ENCODE results near the gene CACNA1A. TPM values are rescaled to one million over a fixed set of nuclear protein-coding genes. Genes with fewer than 3 reads are reported as not detected.

Gene CACNA1A
- total RNA-seq, 3 donors from 2014 or later: 2.3 to 10.1 (median 5.7) TPM

DNA sequence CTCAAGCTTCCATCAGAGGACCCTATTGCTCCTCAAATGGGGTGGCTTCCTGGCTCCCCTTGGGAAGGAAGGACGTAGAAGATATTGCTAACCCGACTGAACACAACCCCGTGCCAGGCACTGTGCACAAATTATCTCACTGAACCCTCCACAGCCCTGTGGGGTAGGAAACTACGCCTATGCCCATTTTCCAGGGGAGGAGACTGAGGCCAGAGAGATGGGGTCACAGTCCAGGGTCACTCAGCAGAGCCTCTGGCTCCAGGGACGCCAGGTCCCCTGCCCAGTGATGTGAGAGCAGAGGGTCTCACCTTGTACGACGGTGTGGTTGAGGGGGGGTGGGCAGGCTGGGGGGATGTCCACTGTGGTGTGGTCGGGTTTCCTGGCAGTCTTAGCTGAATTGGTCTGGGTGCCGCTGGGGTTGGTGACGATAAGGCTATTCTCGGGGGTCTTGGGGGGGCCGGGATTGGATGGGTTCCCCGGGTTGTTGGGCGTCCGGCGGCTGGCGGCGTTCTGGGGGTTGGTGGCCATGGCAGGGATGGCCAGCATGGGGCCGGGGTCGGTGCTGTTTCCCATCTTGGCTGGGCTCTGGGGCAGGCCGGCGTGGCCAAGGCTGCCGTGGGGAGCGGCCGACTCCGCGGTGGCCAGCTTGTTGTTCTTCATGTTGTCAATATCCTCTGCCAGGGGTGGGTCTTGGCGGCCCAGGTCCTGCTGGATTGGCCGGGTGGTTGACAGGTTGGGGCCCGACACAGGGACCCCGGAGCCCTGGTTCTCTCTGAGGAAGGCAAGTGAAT is 219.9 kb downstream of the CACNA1A start:
- Histone ChIP-seq H3K36me3 (ENCODE audit: low read depth) (no peaks in the 10 kb centered on the region), H3K4me1 (ENCODE audit: low read depth) (no peaks in the 10 kb centered on the region), H3K4me3 (no peak overlapping the region), H3K9me3 (no peaks in the 10 kb centered on the region)
- TF ChIP-seq, protein P1, sequence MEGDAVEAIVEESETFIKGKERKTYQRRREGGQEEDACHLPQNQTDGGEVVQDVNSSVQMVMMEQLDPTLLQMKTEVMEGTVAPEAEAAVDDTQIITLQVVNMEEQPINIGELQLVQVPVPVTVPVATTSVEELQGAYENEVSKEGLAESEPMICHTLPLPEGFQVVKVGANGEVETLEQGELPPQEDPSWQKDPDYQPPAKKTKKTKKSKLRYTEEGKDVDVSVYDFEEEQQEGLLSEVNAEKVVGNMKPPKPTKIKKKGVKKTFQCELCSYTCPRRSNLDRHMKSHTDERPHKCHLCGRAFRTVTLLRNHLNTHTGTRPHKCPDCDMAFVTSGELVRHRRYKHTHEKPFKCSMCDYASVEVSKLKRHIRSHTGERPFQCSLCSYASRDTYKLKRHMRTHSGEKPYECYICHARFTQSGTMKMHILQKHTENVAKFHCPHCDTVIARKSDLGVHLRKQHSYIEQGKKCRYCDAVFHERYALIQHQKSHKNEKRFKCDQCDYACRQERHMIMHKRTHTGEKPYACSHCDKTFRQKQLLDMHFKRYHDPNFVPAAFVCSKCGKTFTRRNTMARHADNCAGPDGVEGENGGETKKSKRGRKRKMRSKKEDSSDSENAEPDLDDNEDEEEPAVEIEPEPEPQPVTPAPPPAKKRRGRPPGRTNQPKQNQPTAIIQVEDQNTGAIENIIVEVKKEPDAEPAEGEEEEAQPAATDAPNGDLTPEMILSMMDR (IDR thresholded peaks at IDR 0.05): no peak
- no peak for DNase-seq
- ATAC-seq: no peak
- intact Hi-C loops (cut with DNase I, micrococcal nuclease): loop anchor here in 1 of 2 donors (10.0 kb wide), 1 partner anchor 148 kb away; no protein-coding TSS in a partner anchor

DNA sequence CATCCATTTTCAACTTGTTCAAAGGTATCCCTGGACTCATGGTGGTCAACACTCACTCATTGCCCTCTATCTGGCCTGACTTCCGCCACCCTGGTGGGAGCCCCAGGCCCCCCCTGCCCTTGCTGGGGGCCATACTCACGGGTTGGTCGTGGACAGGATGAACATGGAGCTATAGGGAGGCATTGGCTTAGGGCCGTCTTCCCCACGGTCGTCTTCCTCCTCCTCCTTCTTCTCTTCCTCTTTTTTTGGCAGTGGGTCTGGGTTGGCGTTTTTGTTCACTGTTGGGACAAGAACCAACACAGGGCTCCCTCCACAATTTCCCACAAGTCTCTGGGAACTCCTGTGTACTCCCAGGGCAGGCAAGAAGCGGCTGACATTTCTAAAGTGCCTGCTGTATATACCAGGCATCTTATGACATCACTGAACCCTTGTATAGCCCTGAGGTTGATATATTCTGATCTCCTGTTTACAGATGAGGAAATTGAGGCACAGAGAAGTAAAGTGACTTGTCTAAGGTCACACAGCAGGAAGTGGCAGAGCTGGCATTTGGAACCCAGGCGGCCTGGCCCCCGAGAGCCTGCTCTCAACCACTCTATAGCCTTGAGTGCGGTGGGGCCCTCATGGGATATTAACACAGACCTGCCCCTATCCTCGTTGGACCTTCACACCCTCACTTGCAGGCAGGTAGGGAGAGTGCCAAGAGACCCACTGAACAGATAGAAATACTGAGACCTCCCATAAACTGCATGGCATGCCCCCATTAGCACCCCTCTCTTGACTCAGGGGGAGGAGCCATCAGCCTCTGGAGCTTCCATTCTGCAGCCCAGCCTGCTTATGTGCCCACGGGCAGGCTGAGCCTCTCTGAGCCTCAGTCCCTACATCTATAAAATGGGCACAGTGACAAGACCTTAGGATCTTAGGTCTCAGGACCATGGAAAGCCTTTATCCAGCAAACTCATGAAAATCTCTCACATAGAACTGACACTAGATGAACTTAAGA is 221.1 kb downstream of the CACNA1A start:
- H3K4me3 ChIP-seq: no peak overlapping the region
- no peak for ATAC-seq
- H3K4me1 ChIP-seq (ENCODE audit: low read depth): no peaks in the 10 kb centered on the region
- TF ChIP-seq, protein P1 (IDR thresholded peaks at IDR 0.05): no peak
- no peaks in the 10 kb centered on the region for H3K9me3 ChIP-seq
- intact Hi-C loops (cut with DNase I, micrococcal nuclease): loop anchor here in 1 of 2 donors (10.0 kb wide), 1 partner anchor 150 kb away; no protein-coding TSS in a partner anchor
- H3K36me3 ChIP-seq (ENCODE audit: low read depth): no peaks in the 10 kb centered on the region
- DNase-seq: no peak

DNA sequence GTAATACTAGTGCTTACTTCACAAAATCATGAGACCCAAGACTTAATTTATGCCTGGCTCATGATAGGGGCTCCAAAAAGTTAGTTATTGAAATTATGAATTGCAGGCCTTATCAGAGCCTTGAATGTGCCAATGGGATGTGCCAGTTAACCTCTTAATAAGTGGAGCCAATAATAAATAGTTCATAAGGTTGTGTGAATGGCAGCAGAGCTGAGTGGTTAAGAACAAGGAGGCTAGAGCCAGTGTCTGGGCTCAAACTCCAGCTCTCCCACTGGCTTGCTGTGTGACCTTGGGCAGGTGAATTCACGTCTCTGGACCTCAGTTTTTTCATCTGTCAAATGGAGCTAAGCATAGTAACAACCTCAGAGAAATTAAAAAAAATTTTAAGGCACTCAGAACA is 222.4 kb downstream of the CACNA1A start:
- intact Hi-C loops (cut with DNase I, micrococcal nuclease): loop anchor here in 1 of 2 donors (10.0 kb wide), 1 partner anchor 151 kb away; no protein-coding TSS in a partner anchor
- Histone ChIP-seq H3K4me1 (ENCODE audit: low read depth) (no peaks in the 10 kb centered on the region), H3K36me3 (ENCODE audit: low read depth) (no peaks in the 10 kb centered on the region), H3K4me3 (no peak overlapping the region), H3K9me3 (no peaks in the 10 kb centered on the region)
- DNase-seq (no peak), ATAC-seq (no peak)
- TF ChIP-seq, protein P1 (IDR thresholded peaks at IDR 0.05): no peak

DNA sequence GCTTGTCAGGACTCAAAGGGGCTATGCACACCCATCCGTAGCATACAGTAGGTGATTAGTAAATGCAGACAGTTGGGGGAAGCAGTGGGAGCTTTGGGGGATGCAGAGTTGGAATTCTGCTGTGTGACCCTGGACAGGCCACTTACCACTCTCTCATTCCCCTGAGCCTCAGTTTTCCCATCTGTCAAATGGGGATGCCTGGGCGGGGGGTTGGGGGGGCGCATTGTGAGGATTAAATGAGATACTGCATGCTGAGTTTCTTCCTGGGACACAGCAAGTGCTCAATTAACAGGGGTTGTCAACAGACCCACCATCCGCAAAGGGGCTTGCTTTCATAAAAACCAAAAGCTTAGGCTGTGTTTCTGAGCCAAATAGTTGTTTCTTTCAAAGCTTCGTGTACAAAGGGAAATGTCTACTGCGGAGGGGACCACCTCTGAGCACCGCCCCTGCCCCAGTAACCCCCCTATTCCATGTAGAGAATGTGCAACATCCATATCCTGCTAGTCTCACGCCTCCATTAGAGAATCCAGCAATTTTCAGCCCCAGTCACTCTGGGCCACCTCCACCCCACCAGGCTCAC is 223.7 kb downstream of the CACNA1A start:
- intact Hi-C loops (cut with DNase I, micrococcal nuclease): loop anchor here in 1 of 2 donors (10.0 kb wide), 1 partner anchor 152 kb away; no protein-coding TSS in a partner anchor
- DNase-seq: no peak
- H3K4me3 ChIP-seq: no peak overlapping the region
- TF ChIP-seq, protein P1 (IDR thresholded peaks at IDR 0.05): no peak
- no peaks in the 10 kb centered on the region for H3K4me1 ChIP-seq (ENCODE audit: low read depth)
- ATAC-seq: no peak
- no peaks in the 10 kb centered on the region for H3K9me3 ChIP-seq
- no peaks in the 10 kb centered on the region for H3K36me3 ChIP-seq (ENCODE audit: low read depth)

All from mucosa of descending colon (tissue), 3 donors.